8988T (cell line): ENCODE measurements around the gene LSAMP.

Experiments used
- DNase-seq: peaks from one replicate; pipeline ENCODE4 v3.0.0; 2011

LSAMP gene

GRCh38 chr3:115999613-116000012 is 445.7 kb downstream of the LSAMP start:
- no peak for DNase-seq

DNA sequence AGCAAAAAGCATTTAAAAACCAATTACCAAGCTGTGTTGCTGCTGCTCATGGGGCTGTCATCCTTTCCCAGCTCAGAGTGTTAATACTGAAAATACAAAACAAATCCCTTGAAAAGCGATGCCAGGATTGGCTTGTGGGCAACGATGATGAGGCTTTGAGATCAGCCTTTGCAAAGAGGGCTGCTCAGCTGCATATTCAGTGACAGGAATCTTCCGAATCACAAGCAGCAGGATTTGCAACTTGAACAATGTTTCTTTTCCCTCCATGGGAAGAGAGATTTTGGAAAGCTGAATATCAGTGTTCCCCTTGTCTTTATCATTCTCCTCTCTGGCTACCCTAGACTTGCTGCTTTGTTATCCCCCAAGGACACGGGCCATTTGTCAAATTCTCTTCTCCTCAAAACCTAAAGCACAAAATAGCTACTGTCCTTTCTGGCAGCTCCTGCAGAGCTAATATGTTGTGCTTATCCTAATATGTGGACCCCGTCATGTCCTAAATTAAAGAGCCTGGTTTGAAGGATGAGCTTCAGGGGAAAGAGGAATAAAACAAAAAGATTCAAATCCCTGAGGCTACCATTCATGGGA is 446.2 kb downstream of the LSAMP start:
- DNase-seq = no peak

DNA sequence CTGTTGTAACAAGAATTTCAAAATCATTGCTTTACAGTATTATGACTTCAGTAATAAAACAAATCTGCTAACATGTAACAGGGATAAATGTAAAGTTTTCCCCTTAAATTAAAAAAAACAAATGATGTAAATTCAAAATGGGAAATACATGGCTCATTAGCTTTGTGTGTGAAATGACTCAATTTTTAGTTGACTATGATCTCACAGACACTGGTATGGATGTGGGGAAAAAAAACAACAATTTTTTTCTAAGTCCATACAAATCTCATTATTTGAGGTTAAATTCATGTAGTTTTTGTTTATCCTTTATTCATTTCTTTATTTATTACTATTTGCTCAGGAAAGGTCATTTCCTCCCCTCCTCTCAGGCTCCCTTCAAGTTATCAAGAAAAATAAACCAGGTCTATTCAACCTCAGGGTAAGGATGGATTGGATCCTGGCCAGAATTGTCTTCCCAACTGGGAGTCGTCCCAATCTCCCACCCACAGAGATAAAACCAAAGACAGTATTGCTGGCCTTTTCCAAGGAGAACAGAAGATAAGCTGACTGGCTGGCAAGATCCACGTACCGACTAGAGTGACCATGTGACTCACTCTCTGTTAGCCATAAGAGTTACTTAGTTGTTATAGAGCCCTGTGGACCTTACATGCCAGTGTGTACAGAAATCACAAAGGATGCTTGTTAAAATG is 448.7 kb downstream of the LSAMP start:
- no peak for DNase-seq

- DNase-seq = no peak
Measured at GRCh38 chr3:115990669-115991068, 454.6 kb downstream of the LSAMP start.

- no peak for DNase-seq
Measured at GRCh38 chr3:115989684-115990421, 455.4 kb downstream of the LSAMP start.

GRCh38 chr3:115986555-115987207 is 458.6 kb downstream of the LSAMP start:
- peak; percentile 10 for DNase-seq

GRCh38 chr3:115982629-115983028 is 462.7 kb downstream of the LSAMP start:
- no peak for DNase-seq

GRCh38 chr3:115982108-115982507 is 463.2 kb downstream of the LSAMP start:
- DNase-seq = no peak

DNA sequence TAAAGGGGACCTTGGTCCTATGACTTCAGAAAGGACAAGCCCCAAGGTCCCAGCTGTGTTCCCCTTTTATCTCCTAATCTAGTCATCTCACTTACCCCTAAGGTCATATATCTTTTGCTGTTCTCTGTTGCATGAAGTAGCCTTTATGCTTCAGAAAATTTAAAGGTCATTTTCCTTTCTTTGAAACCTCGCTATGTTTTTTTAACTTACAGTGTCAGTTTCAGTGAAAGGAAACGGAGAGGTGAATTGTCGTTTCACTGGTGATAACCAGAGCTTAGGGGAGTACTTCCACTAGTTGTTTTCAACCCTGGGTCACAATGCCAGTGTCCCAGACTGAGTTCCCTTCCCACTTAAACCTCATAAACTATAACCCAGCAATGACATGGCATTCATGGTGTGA is 464.6 kb downstream of the LSAMP start:
- no peak for DNase-seq

DNA sequence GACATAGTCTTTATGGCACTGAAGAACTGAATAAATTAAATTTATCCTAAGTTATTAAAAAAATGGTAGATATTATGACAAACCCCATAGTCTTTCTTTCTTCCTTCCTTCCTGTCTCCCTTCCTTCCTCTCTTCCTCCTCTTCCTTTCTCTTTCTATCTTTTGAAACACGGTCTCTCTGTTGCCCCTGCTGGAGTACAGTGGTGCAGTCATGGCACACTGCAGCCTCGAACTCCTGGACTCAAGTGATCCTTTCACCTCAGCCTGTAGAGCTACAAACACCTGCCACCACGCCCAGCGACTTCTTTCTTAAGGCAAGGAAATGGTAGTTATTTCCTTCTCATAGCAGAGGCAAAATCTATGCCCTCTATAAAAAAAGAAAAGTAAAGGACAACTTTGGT is 467.4 kb downstream of the LSAMP start:
- no peak for DNase-seq

DNA sequence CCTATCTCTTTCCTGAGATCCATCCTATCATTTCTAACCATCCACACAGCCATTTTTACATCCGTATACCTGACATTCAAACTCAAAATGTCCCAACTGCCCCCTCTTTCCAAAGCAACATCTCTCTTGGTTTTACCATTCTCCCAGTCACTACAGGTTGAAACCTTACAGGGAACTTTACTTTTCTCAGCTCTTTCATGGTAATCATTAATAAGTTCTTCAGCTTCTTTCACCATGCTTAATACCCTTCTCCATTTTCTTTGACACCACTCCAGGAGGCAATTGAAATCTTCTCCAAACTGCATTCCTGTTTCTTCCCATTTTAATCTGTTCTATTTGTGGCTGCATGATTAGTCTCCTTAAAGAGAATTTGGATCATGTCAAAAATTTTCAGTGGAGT is 469.5 kb downstream of the LSAMP start:
- no peak for DNase-seq

GRCh38 chr3:115975353-115975752 is 469.9 kb downstream of the LSAMP start:
- DNase-seq = no peak

DNA sequence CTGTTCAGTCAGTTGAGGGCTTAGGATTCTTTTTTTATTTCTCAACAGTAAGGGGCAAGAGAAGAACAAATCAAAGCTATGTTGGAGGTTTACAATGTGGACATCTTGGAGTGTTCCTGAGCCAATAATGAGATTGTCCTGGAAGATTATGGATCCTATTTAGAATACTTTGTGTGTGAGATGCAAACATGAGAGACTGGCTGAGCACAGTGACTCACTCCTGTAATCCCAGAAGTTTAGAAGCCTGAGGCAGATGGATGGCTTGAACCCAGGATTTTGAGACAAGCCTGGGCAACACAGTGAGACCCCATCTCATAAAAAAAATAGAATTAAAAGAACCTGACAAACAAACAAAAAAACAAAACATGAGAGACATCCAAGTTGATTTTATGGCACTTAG is 470.3 kb downstream of the LSAMP start:
- no peak for DNase-seq

DNA sequence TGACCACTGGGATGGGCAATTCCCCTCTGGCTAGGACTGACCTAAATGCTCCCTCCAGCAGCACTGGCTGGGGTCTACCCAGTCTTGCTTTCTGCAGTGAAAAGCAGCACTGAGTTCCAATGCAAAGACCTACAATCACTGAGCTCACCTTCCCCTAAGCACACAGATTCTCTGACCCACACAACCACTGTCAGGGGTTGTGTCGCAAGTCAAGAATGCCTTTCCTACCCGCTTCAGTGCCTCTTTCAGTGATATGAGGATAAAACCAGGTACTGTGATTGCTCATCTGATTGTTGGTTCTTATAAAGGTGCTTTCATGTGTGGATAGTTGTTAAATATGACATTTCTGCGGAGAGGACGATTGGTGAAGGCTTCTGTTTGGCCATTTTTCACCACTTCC is 476.4 kb downstream of the LSAMP start:
- no peak for DNase-seq

GRCh38 chr3:115961380-115961779 is 483.9 kb downstream of the LSAMP start:
- DNase-seq = no peak

DNA sequence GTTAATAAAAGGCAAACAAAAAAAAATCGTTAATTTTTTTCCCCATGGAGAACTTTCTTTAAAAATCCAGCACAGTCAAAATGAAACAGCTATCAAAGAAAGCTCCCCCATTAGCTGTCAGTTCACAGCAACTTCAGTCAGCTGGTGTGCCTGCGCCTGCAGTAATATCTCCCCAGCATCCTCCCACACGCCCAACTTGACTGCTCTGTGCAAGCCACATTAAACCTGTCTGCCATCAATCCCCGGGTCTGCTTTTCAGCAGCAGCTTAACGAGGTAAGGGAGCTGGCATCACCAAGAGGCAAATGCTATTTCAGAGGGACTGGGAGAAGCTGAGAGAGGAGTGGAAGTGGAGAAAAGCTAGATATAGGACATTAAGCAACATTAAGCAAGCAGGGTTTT is 484.5 kb downstream of the LSAMP start:
- DNase-seq = no peak

DNA sequence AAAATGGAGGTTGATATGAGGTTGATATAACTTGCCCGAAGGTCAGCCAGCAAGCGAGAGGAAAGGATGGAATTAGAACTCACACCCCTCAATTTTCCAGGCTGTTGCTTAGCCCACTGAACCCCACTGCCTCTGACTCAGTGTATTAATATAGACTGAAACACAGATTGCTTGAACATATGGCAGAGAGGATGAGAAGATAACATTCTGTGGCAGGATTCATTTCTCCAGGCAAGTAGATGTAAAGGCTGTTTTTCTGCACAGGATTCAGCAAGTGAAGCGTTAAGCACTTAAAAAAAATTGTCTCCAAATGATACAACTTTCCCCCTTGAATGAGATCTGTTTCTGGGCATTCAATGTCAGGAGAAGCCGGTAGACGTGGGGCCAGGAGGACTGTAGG is 486.8 kb downstream of the LSAMP start:
- DNase-seq = no peak

DNA sequence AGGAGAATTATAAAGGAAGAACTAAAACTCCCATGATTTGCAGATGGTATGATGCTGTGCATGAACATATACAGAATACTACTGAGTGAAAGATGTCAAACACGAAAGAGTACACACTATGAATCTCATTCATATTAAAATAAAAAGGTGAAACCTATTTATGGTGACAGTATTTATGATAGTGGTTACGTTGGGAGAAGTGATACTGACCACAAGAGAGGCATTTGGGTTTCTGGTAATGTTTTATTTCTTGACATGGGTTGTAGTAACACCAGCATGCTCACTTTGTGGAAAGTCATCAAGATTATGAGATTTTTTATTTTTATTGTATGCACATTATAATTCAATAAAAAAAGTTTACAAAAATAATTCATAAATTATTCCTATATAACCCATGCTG is 498.0 kb downstream of the LSAMP start:
- DNase-seq = no peak

DNA sequence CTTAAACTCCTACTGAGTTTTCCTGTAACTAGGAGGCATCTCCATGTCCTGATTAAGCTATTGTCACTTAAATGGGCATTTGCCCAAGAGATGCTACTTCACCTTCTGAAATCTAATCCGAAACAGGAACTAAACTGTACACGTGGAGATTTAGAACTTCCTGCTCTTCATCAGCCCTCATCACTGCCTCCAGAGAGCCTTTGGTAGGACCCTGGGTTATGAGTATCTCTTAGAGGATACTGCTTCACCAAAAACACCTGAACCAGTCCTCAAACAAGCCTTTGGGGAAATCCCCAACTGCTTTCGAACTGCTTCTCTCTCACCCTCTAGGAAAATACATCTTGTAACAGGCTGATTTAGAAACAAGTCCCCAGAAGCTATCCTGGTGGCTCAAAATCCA is 501.7 kb downstream of the LSAMP start:
- no peak for DNase-seq

GRCh38 chr3:115937054-115937453 is 508.2 kb downstream of the LSAMP start:
- no peak for DNase-seq

DNA sequence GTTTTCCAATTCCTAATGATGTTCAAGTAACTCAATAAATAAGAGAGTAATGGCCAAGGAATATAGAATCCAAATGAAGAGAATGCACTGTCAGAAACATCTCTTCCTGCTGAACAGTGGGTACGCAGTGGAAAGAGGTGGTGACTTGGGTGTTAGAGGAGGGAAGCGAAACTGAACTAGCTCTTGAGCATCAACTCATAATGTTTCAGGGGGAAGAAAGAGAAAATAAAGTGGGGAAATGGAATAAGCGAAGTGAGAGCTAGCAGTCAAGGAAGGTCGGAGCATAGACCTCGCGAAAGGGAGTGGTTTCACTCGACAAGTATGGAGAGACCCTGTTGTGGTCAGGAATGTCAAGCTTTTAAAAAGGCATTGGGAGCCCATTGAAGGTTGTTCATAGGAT is 512.5 kb downstream of the LSAMP start:
- DNase-seq = no peak

DNA sequence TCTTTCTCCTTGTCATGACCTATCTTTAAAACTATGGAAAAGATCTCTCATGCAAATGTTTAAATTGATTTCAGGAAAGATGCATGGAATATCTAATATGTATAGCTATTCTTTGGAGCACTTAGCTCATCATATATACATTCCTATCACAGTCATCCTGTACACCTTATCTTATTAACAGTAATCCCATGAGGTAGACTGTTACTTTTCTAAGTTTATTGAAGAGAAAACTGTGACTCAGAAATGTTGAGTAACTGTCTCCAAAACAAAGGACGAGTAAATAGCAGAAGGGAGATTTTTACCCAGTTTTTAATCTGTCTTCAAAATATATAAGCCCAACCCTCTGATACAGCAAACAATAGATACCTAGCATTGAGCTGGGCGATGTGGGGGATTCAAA is 513.7 kb downstream of the LSAMP start:
- DNase-seq = no peak

DNA sequence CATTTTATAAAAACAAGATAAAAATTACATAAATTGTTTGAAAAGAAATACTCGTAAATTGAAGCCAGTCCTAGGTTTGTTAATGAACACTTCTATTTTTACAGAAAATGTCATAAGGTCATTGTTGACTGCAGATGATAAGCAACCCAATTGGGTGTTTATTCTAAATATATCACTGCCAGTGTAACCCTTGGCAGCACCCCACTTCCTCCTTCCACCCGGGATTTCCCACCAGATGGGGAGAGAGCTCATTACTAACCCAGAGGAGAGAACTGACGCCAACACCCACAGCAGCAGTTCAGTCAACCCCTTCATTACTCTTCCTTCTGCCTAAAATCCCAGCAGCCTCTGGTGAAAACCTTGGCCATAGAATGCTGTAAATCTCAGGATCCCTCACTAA is 514.4 kb downstream of the LSAMP start:
- no peak for DNase-seq

GRCh38 chr3:115930168-115930567 is 515.1 kb downstream of the LSAMP start:
- no peak for DNase-seq
